ENCODE results near the gene BCAM.

The BCAM gene

DNA sequence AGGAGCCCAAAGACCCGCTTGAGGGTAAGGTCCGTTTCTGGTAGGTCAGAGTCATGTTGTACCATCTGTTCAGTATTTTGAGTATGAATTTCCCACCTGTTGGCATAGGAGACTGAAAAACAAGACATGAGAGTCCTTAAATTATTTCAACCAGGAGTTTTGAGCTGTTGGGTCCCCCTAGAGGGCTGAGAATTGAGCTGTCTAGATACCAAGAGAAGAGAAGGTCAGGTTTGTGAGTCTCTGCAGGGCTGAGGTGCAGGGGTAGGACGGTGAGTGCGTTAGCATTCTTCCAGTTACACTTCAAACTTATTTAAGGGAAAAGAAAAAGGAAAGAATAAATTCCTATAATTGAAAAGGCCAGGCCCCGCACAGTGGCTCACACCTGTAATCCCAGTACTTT, 26.2 kb upstream of the BCAM start:
- TF ChIP-seq, protein P1, sequence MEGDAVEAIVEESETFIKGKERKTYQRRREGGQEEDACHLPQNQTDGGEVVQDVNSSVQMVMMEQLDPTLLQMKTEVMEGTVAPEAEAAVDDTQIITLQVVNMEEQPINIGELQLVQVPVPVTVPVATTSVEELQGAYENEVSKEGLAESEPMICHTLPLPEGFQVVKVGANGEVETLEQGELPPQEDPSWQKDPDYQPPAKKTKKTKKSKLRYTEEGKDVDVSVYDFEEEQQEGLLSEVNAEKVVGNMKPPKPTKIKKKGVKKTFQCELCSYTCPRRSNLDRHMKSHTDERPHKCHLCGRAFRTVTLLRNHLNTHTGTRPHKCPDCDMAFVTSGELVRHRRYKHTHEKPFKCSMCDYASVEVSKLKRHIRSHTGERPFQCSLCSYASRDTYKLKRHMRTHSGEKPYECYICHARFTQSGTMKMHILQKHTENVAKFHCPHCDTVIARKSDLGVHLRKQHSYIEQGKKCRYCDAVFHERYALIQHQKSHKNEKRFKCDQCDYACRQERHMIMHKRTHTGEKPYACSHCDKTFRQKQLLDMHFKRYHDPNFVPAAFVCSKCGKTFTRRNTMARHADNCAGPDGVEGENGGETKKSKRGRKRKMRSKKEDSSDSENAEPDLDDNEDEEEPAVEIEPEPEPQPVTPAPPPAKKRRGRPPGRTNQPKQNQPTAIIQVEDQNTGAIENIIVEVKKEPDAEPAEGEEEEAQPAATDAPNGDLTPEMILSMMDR (IDR thresholded peaks at IDR 0.05; ENCODE audit: low read depth, low read length, missing control alignments), result no peak
- no peak overlapping the region for H3K4me3 ChIP-seq (replicated peaks; ENCODE audit: low read depth, low read length)
- no peak for DNase-seq (ENCODE audit: extremely low read depth, low read depth)

DNA sequence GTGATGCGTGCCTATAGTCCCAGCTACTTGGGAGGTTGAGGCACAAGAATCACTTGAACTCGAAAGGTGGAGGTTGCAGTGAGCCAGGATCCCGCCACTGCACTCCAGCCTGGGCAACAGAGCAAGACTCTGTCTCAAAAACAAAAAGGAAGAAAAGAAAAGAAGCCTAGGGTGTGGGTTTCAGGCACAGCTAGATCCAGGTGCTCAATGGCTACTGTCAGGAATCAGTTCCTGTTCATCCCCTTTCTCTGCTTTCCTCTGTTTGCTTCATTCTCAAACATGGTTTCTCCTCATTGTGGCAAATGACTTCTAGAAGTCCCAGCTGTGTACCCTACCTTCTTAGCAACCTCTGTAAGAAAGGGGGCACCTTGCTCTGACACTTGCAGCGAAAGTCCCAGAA, 25.4 kb upstream of the BCAM start:
- no peak for DNase-seq (ENCODE audit: extremely low read depth, low read depth)

DNA sequence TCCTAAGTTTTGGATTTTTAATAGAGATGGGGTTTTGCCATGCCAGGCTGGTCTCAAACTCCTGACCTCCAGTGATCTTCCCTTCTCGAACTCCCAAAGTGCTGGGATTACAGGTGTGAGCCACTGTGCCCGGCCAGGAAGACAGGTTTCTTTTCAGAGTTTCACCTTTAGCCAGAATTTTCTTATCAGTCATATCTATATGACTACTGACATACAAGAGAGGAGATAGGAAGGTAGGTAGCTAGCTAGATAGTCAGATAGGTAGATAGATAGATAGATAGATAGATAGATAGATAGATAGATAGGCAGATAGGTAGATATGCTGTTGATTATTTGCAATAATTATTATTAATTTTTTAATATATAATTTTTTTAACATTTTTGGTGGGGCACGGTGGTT, 23.6 kb upstream of the BCAM start:
- no peak overlapping the region for H3K4me3 ChIP-seq (replicated peaks; ENCODE audit: low read depth, low read length)
- DNase-seq (ENCODE audit: extremely low read depth, low read depth), result no peak
- TF ChIP-seq, protein P1 (IDR thresholded peaks at IDR 0.05; ENCODE audit: low read depth, low read length, missing control alignments), result no peak

More for the DNA sequence above, 25.4 kb upstream of the BCAM start:
- no peak overlapping the region for H3K4me3 ChIP-seq (replicated peaks; ENCODE audit: low read depth, low read length)
- TF ChIP-seq, protein P1 (IDR thresholded peaks at IDR 0.05; ENCODE audit: low read depth, low read length, missing control alignments), result no peak

DNA sequence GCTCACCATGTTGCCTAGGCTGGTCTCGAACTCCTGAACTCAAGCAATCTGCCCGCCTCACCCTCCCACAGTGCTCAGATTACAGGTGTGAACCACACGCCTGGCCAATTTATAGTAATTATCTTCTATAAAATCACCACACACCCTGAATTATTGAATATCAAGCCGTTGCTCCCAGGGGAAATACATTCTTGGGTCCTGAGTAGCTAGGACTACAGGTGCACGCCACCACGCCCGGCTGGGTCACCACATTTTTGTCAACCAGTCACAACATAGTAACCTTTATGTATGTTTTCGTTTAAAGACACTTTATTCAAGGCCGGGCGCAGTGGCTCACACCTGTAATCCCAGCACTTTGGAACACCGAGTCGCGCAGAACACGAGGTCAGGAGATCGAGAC, 22.9 kb upstream of the BCAM start:
- DNase-seq (ENCODE audit: extremely low read depth, low read depth), result no peak
- H3K4me3 ChIP-seq (replicated peaks; ENCODE audit: low read depth, low read length), result no peak overlapping the region
- TF ChIP-seq, protein P1 (IDR thresholded peaks at IDR 0.05; ENCODE audit: low read depth, low read length, missing control alignments), result no peak

DNA sequence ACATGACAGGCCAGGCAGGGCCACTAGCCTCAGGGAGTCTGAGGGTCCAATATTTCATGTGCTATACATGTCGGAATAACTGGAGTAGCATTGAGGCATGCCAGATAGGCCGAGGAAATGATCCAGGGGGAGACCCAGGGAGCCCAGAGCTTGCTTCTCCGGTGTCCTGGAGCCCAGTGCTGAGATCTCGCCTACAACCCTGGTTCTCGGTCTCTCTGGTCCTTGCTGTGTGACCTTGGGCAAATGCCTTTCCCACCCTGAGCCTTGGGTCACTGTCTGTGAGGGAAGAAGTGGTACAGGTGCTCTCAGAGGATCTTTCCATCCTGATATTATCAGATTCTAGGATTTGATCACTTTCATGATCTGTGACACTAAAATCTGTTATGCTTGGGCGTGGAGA, 19.9 kb upstream of the BCAM start:
- DNase-seq (ENCODE audit: extremely low read depth, low read depth), result no peak
- TF ChIP-seq, protein P1 (IDR thresholded peaks at IDR 0.05; ENCODE audit: low read depth, low read length, missing control alignments), result no peak
- no peak overlapping the region for H3K4me3 ChIP-seq (replicated peaks; ENCODE audit: low read depth, low read length)

DNA sequence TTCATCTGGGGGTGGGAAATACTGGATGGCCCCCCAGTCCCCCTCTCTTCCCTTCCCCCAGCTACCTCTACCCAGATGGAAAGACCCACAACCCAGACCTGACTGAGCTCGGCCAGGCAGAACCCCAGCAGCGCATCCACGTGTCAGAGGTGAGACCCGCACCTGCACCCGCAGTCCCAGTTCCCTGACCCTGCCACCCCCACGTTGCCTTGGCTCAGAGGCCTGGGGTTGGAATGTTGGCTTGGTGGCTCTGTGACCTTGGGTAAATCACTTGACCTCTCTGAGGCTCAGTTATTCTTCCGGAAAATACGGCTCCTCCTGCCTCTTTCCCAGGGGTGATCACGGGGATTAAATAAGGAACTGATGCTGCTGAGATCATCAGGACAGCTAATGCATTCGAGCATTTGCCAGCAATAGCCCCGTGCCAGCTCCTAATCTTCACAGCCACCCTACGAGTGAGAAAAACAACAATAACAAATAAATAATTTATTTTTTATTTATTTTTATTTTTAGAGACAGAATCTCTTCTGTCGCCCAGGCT, 18.9 kb upstream of the BCAM start:
- no peak overlapping the region for H3K4me3 ChIP-seq (replicated peaks; ENCODE audit: low read depth, low read length)
- TF ChIP-seq, protein P1 (IDR thresholded peaks at IDR 0.05; ENCODE audit: low read depth, low read length, missing control alignments), result no peak
- DNase-seq (ENCODE audit: extremely low read depth, low read depth), result no peak

DNA sequence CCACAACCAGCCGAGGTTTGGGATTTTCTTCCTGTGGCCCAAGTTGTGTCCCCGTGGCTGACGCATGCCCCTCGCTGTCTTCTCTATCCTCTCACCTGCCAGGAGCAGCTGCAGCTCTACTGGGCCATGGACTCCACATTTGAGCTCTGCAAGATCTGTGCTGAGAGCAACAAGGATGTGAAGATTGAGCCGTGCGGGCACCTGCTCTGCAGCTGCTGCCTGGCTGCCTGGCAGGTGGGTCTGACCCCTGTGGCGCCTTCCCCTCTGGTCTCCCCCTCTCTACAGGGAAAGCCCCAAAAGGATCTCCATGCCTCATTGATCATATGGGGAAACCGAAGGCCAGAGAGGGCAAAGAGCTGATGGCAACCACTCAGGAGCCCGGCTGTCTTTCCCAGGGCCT, 16.6 kb upstream of the BCAM start:
- no peak for DNase-seq (ENCODE audit: extremely low read depth, low read depth)
- TF ChIP-seq, protein P1 (IDR thresholded peaks at IDR 0.05; ENCODE audit: low read depth, low read length, missing control alignments), result no peak
- H3K4me3 ChIP-seq (replicated peaks; ENCODE audit: low read depth, low read length), result no peak overlapping the region
